DMS 273 (cell line): ENCODE data around the gene AMTN.
A peak's percentile ranks its signal among the peaks of the same experiment; 100 is the strongest.

Source experiments
- DNase-seq: peaks from one replicate; lab custom pipeline; 2025; ENCODE audit not compliant: unreplicated experiment; lab: John Stamatoyannopoulos, UW

Gene AMTN

DNA sequence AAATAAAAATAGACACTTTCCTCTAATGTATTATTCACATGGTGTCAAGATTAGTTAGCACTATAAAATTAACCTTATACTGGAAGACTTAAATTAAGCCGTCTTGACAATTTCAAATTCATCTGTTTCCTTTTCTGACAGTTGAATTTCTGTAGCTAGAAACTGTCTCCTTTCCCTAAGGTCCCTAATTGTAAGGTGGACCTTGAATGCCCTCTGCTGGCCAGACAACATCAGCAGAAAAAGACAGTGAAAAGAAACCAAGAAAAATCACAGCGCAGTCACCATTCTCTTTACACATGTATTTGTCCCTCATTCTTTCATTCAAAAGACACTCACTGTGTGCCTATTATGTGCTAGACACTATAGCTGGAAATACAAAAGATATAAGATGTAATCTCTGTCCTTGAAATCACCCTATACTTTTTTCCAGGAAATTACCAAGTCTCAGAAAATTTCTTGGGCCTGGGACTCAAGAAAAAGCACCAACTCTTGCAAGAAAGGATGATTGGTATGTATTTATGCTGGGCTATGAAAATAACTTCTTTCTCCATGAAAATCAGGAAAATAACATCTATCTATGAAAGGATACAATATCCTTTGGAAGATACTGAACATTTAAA lies 41.0 kb downstream of the AMTN start:
- peak; percentile 50 for DNase-seq

DNA sequence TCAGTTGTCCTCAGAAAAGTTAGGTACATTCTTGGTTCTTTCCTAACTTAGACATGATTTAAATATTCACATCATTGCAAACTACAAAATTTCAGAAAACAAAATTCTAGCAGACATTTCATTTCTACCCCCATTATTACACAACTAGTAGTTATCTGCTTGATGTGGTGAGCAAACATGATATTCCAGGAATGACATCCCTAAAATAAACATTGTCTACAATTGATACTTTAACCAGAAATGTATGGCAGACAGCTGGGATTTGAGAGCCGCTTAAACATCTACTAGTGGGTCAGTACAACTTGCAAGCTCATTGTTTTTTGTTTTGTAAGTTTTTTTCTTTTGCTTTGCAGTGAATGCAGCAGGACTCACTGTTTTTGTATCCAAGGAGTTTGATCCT lies 41.6 kb downstream of the AMTN start:
- DNase-seq, result no peak

GRCh38 chr4:70564033-70564432 lies 45.7 kb downstream of the AMTN start:
- no peak for DNase-seq

DNA sequence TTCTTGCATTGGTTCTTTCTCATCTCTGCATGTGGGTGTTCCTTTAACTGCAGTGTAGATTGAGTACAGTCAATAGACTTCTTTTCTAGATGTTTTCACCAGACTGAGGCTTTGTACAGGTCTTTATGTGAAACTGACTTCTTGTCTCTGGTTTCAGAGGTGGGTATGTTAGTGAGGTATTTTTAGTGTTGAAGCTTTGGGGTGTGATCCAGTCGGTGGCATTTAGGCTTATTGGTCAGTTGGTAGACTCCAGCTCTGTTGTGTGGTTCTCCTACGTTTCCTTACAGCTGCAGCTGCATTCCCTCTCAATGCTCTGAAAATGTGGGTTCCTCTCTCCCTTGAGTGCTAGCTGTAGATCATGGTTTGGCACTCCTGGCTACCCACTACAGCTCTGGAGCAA lies 52.4 kb downstream of the AMTN start:
- DNase-seq, result no peak

DNA sequence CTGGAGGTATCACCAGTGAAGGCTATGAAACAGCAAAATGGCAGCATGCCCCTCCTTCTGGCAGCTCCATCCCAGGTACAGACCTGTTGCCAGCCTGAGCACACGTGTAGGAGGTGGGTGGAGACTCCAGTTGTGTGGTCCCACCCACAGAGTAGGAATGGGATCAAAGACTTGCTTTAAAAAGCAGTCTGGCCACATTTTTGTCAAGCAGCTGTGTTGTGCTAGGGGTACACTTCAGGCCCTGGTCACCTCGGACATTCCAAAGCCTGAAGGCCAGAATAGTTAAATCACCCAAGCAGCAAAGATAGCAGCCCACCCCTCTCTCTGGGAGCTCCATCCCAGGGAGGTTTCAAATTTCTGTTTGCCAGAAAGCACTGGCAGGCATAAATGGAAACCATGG lies 53.4 kb downstream of the AMTN start:
- no peak for DNase-seq

DNA sequence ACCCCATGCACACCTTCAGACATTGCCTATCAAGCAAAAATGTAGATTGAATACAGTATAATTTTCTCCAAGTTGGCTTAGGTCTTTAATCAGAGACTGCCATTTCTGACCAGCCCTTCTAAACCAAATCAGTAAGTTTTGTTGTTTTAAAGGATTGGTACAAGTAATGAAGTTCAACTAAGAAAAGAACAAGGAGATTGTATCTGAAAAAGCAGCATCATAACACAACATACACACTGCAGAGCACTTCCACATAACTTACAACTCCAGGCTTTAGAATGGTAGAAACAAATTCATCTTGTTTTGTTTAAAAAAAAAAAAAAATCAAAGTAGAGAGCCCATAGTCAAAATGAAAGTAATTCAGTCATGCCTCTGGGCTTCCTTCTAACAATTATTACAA lies 57.6 kb downstream of the AMTN start:
- no peak for DNase-seq

GRCh38 chr4:70577220-70577927 lies 59.0 kb downstream of the AMTN start:
- DNase-seq, result no peak

GRCh38 chr4:70581980-70582379 lies 63.6 kb downstream of the AMTN start:
- DNase-seq, result no peak
